Muscle of arm (tissue), 12 donors: Measurements from ENCODE around the gene B3GALT5. TPM values are rescaled to one million over a fixed set of nuclear protein-coding genes. Genes with fewer than 3 reads are reported as not detected.

Source experiments
- DNase-seq: peaks from one replicate; pipeline ENCODE4 v3.0.0-alpha.2; 2013
- polyA plus RNA-seq, 12 donors: library from polyadenylated mRNA; unstranded; fragments of 120-200 nt; gene quantifications; one replicate each; pipeline ENCODE4 v1.2.1, GENCODE V29; 2013; ENCODE audit not compliant: insufficient read length in 12 of 12

B3GALT5 gene
- polyA plus RNA-seq, 12 donors = 0.15 to 2.9 (median 0.33) TPM; not detected in 1

DNA sequence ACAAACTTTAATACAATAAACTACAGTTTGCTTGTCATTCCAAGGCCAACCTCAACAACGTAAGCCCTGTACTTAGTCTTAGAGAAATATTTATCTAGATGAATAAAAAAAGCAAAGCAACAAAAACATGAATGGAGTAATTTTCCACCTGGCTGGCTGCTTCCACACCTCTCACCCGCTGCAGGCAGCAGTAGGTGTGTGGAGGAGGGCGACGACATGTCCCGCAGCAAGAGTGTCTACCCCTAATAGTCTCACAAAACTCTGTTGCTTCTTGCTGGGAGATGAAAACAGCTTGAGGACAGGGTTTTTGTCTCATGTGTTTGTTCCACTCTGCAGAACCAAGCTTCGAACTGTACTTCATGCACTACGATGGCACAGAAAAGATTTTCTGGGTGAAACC lies 83.5 kb downstream of the B3GALT5 start:
- DNase-seq = no peak

DNA sequence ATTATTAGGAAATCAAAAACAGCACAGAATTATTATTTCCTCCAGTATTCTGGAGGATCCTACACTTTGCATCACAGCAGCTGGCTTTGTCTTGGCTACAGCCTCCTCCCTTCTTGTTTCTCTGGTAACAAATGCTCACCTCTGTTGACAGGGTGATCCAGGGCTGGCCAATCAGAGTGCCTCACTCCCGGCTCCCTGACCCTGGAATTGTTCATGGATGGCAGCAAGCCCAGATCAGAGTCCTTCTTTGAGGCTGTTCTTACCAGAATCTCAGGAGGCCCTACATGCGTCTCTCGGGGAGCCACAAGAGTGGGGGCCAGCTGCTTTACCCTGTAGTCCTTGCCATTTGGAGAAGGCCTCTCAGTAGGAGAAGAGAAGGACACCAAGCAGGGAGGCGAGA lies 83.9 kb downstream of the B3GALT5 start:
- no peak for DNase-seq

DNA sequence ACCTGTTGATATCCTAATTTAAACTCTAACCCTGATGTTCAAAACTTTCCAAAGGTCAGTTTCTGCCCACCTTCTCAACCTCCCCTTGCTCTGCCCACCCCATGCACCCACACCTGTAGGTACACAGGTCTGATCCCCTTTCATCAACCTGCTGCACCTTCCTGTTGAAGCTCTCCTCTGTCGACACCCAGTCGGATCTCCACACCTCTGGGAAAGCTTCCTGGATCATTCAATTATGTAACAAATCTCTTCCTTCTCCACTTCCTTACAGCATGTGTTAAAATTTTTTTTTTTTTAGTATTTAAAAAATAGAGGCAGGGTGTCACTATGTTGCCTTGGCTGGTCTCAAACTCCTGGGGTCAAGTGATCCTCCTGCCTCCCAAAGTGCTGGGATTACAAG lies 87.6 kb downstream of the B3GALT5 start:
- no peak for DNase-seq

DNA sequence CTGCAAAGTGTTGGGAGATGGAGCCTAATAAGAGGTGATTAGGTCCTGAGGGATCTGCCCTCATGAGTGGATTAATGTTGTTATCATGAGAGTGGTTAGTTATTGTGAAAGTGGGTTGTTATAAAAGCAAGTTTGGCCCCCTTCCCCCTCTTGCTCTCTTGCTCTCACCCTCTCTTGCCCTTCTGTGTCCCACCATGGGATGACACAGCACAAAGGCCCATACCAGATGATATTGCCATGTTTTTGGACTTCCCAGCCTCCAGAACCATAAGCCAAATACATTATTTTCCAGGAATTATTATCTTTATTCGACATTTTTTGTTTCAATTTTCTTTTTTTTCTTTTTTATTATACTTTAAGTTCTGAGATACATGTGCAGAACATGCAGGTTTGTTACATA lies 90.8 kb downstream of the B3GALT5 start:
- no peak for DNase-seq

DNA sequence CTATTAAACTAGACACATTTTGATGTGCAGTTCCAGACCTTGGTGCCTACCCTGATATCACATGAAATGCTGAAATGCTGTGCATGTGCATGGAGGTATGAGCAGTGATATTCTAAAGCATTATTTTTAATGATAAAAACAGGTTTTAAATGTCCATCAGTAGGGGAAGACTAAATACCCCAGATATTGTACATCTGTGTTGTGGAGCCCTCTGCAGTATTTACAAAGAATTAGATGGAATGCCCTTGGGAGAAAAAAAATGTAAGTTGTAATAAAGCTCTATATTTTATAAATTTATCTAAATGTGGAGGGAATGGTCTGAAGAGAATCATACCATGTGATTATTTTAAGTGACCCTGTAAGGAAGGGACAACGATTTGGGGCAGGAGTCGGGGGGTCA lies 93.1 kb downstream of the B3GALT5 start:
- no peak for DNase-seq

DNA sequence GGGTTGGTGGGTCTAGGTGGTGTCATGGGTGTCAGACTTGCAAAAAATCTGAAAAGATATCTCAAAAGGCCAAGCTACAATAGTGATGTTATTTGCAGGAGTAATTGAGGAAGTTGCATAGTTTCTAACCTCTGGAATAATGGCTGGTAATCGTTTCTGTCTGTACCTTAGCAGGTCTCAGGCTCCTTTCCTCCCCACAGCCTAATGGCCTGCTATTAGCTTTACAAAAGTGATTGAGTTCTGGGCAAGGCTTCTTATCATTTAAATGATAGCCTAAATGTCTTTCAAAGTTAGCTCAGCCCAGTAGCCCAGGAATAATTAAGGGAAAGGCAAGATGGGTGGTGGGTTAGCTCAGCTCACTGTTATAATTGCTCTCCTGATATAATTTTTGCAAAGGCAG lies 94.6 kb downstream of the B3GALT5 start:
- DNase-seq = no peak

DNA sequence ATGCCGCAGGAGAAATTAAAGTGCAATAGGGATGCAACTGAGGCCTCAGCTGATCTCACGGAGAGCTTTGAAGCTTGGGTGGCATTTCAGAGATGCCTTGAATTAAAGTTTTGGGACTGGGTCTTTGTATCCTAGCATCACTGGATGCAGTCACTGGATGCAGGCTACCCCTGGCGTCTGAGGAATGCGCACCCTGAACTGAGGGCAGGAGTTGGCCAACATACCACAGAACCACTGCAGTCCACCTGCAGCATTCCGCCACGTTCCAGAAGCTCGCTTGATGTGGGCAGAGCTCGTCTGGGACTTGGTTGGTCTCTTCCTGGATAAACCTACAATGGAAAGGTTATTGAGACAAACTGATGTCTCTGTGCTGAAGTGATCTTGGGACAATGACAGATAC lies 98.1 kb downstream of the B3GALT5 start:
- no peak for DNase-seq

DNA sequence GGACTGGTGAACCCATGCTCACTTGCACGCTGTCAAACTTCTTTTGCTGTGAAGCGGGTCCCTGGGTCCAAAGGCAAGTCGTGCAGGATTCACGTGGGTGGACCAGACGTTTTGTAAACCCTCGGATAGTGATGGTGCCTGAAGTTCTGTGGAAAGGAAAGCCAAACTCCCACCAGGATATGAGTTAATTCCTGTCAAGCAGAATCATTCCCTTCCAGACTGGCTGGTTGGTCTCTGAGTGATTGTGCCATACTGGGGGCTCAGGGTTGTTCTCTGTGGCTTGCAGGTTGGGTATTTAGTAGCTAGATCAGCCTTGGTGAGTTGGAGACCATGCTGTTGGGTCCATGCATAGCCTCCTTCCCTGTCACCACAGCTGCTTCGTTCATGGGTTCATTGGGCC lies 99.5 kb downstream of the B3GALT5 start:
- no peak for DNase-seq

DNA sequence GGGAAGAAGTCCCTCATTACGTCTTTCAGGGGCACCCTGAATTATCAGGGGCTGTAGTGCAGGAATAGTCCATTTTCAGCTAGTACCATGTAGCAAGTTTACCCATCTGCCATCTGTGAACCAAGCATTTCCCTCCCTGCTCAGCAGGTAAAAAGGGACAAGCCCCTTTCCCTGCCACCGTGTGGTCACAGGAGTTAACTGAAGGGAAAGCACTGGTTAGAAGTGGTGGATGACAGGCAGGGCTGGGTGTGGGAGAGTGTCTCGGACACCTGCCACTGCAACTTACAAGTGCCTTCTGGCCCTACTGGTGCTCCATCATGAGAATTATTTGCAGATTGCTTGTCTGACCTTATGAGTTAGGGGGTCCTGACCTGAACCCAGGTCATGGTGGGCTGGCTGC lies 100.2 kb downstream of the B3GALT5 start:
- no peak for DNase-seq

DNA sequence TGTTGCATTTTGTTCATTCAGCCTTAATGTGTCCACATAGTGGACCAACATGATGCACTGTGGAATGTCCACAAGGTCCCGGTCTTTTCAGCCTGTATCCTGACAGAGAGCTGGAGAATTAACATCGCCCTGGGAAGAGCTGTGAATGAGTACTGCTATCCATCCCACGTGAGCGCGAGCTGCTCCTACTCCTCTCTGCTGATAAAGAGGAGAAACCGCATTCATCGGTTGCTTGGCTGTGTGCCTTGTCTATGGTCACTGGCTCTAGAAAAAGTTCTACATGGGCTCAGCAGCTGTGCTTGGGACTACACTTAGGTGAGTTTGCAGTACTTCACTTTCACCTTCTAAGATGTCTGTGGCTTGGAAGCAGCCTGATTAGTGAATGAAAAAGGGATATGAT lies 101.2 kb downstream of the B3GALT5 start:
- DNase-seq = no peak

DNA sequence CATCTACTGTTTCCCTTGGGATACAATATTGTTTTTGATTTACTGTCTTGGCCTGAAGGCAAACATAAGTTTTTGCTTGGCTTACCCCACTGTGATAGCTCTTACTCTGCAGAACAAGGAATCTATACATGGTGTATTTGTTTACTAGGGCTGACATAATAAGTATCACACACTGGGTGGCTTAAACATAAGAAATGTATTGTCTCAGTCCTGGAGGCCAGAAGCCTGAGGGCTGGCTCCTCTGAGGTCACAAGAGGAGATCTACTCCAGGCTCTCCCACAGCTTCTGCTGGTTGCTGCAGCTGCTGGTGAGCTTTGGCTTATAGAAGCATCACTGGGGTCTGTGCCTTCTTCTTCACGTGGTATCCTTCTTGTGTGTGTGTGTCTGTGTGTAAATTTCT lies 101.6 kb downstream of the B3GALT5 start:
- no peak for DNase-seq

DNA sequence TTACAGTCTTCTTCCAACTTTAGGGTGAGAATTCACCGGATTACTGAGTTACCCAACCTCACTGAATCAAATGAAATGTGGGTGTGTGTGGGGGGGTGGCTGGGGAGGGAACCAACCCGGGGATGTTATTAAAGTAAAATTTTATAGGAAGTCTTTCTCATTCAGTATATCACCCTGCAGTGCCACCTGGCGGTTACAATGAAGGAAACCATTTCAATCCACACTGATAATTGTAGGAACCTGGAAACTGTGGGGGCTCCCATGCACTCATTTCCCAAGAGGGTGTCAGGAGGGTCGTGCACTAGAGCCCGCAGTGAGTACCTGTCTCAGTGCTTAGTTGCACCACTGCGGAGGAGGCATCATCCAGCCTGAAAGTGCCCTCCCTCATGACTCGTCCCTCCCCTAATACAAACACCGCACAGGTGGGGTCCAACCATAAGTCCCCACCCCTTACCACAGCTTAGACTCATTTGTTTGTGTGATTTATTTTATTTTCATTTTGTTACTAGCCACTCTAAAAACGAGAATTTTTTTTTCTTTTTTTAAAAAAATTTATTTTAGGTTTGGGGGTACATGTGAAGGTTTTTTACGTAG lies 103.2 kb downstream of the B3GALT5 start:
- peak; percentile 40 for DNase-seq

DNA sequence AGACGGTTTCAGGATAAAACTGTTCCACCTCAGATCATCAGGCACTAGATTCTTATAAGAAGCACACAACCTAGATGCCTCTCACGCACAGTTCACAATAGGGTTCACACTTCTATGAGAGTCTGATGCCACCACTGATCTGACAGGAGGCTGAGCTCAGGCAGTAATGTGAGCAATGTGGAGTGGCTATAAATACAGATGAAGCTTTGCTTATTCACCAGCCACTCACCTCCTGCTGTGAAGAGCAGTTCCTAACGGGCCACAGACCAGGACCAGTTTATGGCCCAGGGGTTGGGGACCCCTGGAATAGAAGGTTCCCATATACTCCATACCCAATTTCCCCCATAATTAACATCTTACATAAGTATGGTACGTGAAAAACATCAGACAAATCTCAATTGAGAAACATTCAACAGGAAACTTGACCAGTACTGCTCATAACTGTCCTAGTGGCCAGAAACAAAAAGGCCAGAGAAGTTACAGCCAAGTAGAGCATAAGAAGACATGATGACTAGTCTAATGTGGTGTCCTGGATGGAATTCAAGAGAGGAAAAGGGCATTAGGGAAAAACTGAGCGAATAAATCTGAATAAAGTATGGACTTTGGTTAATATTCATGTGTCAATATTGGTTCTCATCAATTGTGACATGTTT lies 107.5 kb downstream of the B3GALT5 start:
- no peak for DNase-seq

DNA sequence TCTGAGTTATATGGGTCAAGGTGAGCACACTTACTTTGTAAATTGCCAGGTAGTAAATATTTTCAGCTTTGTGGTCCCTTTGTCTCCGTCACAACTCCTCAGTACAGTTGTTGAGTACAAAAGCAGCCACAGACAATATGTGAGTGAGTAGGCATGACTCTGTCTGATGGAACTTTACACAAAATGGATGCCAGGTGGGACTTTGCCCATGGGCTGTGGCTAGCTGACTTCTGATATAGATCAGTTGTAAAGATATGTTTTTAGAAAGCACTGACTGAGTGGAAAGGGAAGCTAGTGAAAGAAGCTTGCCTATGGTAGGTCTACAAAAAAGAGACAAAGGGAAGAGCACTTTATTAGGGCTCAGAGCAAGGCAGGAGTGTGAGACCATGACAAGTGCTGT lies 109.1 kb downstream of the B3GALT5 start:
- no peak for DNase-seq

Other genes starting within 250 kb of the B3GALT5 start
- gene LCA5L, start 167.2 kb upstream of the B3GALT5 start, polyA plus RNA-seq = 1 to 10 TPM in 8 of 12 donors, under 1 TPM in 2, not detected in 2; 0.84 to 3.6 (median 1.8) TPM
- 100 to 1,000 TPM in 10 of 12 donors, 10 to 100 TPM in 1, not detected in 1; 86.9 to 292 (median 222) TPM for gene SH3BGR, start 161.0 kb upstream of the B3GALT5 start, polyA plus RNA-seq
- gene IGSF5, start 132.2 kb downstream of the B3GALT5 start, polyA plus RNA-seq = 1 to 10 TPM in 8 of 12 donors, under 1 TPM in 2, not detected in 2; 0.69 to 3.2 (median 1.3) TPM